Upper lobe of left lung (tissue), 6 donors: Measurements from ENCODE around the gene PLCB4. TPM values are rescaled to one million over a fixed set of nuclear protein-coding genes. Genes with fewer than 3 reads are reported as not detected.

Experiments
- ATAC-seq, 2 donors: fragments of 200-7000 bp; cut with Tn5 transposase; one replicate each; pipeline ENCODE4 v1.9.1; 2022; ENCODE audit warnings: mild to moderate bottlenecking in 2 of 2, moderate library complexity in 2 of 2; ENCODE audit not compliant: low FRiP score in 2 of 2
- DNase-seq, 2 donors: peaks; one replicate each; pipeline ENCODE4 v3.0.0-alpha.2; 2019 to 2020
- H3K27ac ChIP-seq, 4 donors: fragments of 200-600 bp; sonication (generic); one replicate each; pipeline ENCODE4 v1.5.1; 2016 to 2019
- H3K27me3 ChIP-seq, 4 donors: fragments of 200-600 bp; sonication (generic); one replicate each; pipeline ENCODE4 v1.5.1; 2017 to 2019
- H3K36me3 ChIP-seq, 4 donors: fragments of 200-600 bp; sonication (generic); one replicate each; pipeline ENCODE4 v1.5.1; 2016 to 2019
- H3K4me1 ChIP-seq, 4 donors: fragments of 200-600 bp; sonication (generic); one replicate each; pipeline ENCODE4 v1.5.1; 2018 to 2019
- H3K4me3 ChIP-seq, 4 donors: fragments of 200-600 bp; sonication (generic); one replicate each; pipeline ENCODE4 v1.5.1; 2017 to 2019; ENCODE audit warnings: mild to moderate bottlenecking in 2 of 4, moderate library complexity in 1 of 4
- H3K9me3 ChIP-seq, 4 donors: fragments of 200-600 bp; sonication (generic); one replicate each; pipeline ENCODE4 v1.5.1; 2018 to 2019
- CTCF ChIP-seq, 6 experiments: fragments of 450-650 bp in 4 of 6; fragments of 200-600 bp in 2 of 6; sonication (generic) in 2 of 6; IDR thresholded peaks; one replicate each; pipeline ENCODE4 v1.5.1; 2016 to 2019; ENCODE audit warnings: antibody characterized with exemption in 6 of 6
- EP300 ChIP-seq, 4 donors: sonication (generic); formaldehyde crosslinking; IDR thresholded peaks; one replicate each; pipeline ENCODE4 v1.5.1; 2017; ENCODE audit warnings: antibody characterized with exemption in 4 of 4, control low read depth in 2 of 4
- POLR2A ChIP-seq, 4 donors: fragments of 450-650 bp; IDR thresholded peaks; one replicate each; pipeline ENCODE4 v1.5.1; 2016 to 2017; ENCODE audit warnings: antibody characterized with exemption in 4 of 4, mild to moderate bottlenecking in 2 of 4
- POLR2AphosphoS5 ChIP-seq, 2 donors: sonication (generic); formaldehyde crosslinking; IDR thresholded peaks; one replicate each; pipeline ENCODE4 v1.5.1; 2017; ENCODE audit warnings: antibody characterized with exemption in 2 of 2
- WGBS, 2 donors: methylation state at CpG; one replicate each; pipeline ENCODE4 v1.1.5; 2017 to 2018; 5-methylcytosine and 5-hydroxymethylcytosine counted together
- total RNA-seq, 6 donors: library from RNA; depleted of rRNA in 4 of 6; stranded (reverse); fragments of >200 nt in 4 of 6; gene quantifications; one replicate each; pipeline versions ENCODE4 v1.1.0 to v1.2.1, GENCODE V29; 2016 to 2021
- donor health status: DM: no; HTN: no; CAD: no; lungs with moderate emphysema.
- donor health status: DM: no; HTN: yes; CAD: no; lungs with severe emphysema.

PLCB4 gene
- total RNA-seq, 6 donors from 2014 or later: 5.7 to 15.2 (median 8.2) TPM

DNA sequence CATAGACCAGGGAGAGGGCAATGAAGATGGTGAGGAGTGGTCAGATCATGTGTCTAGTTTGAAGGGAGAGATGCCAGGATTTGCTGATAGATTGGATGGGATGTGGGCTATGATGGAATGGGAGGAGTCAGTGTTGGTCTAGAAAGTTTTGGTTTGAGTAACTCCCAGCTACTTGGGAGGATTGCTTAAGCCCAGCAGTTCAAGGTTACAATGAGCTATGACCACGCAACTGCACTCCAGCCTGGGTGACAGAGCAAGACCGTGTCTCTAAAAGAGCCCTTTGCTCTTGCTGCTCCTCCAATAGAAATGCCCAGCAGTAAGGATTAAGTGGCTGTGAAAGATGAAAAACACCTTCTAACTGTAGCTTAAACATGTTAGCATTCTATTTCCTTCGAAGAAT lies 427.3 kb downstream of the PLCB4 start:
- Histone ChIP-seq H3K27ac (no peak overlapping the region), H3K4me3 (no peak overlapping the region), H3K36me3 (no peaks in the 10 kb centered on the region), H3K27me3 (no peaks in the 10 kb centered on the region), H3K4me1 (no peaks in the 10 kb centered on the region), H3K9me3 (no peaks in the 10 kb centered on the region)
- WGBS, 2 donors: 71 to 74% methylated on average over 3 of the region's 3 CpGs
- DNase-seq (no peak), ATAC-seq (peak in 1 of 2 donors; percentile 15)
- TF ChIP-seq CTCF (IDR thresholded peaks at IDR 0.05): no peak
- TF ChIP-seq POLR2A (IDR thresholded peaks at IDR 0.05): no peak
- TF ChIP-seq POLR2AphosphoS5 (IDR thresholded peaks at IDR 0.05): no peak
- no peak for TF ChIP-seq EP300 (IDR thresholded peaks at IDR 0.05)

GRCh38 chr20:9498322-9498721 lies 429.4 kb downstream of the PLCB4 start:
- no peaks in the 10 kb centered on the region for H3K9me3 ChIP-seq
- TF ChIP-seq EP300 (IDR thresholded peaks at IDR 0.05): no peak
- no peak for TF ChIP-seq CTCF (IDR thresholded peaks at IDR 0.05)
- TF ChIP-seq POLR2AphosphoS5 (IDR thresholded peaks at IDR 0.05): no peak
- TF ChIP-seq POLR2A (IDR thresholded peaks at IDR 0.05): no peak
- H3K4me3 ChIP-seq: no peak overlapping the region
- no peaks in the 10 kb centered on the region for H3K36me3 ChIP-seq
- 79 to 81% methylated on average over 4 of the region's 4 CpGs for WGBS, 2 donors
- H3K27me3 ChIP-seq: no peaks in the 10 kb centered on the region
- no peak for ATAC-seq
- DNase-seq: no peak
- H3K27ac ChIP-seq: no peak overlapping the region
- no peaks in the 10 kb centered on the region for H3K4me1 ChIP-seq

DNA sequence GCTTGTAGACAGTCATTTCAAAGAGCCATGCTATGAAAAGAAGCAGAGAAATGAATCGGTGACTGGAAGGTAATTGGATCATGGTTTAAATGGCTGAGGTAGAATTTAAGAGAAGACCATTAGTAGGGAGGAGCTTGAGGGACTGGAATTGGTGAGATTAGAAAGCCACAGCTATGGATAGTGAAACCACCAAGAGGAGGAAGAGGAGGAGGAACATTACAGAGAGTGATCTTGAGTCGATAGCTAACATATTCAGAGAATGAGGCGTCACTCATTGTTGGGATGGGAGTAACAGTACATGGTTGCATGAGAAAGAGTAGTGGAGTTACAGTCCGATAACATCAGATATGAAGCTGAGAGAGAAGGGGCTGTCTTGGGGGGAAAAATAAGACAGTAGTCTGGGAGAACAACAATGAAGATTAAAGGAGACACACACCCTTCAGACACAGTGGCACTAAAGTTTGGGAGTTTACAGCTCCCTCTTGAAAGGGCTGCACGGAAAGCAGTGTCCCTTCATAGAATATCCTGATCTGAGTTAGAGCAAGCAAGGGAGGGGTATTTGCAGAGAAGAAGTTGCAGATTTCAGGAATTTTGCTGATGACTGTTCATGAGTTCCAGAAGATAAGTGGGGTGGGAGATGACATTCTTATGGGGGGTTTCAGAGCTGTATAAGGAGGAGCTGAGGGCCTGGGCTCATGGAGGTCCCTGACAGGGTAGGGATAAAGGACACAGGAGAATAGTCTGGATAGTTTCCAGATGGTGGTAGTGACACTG lies 430.4 kb downstream of the PLCB4 start:
- ATAC-seq: no peak
- no peaks in the 10 kb centered on the region for H3K27me3 ChIP-seq
- H3K36me3 ChIP-seq: no peaks in the 10 kb centered on the region
- H3K4me3 ChIP-seq: no peak overlapping the region
- peaks cover 0 to 7% (median 0%) of the 10 kb centered on the region in 4 donors for H3K4me1 ChIP-seq
- DNase-seq: no peak
- no peak for TF ChIP-seq POLR2A (IDR thresholded peaks at IDR 0.05)
- no peak for TF ChIP-seq POLR2AphosphoS5 (IDR thresholded peaks at IDR 0.05)
- 86 to 90% methylated on average over 5 of the region's 5 CpGs for WGBS, 2 donors
- H3K27ac ChIP-seq: no peak overlapping the region
- H3K9me3 ChIP-seq: no peaks in the 10 kb centered on the region

DNA sequence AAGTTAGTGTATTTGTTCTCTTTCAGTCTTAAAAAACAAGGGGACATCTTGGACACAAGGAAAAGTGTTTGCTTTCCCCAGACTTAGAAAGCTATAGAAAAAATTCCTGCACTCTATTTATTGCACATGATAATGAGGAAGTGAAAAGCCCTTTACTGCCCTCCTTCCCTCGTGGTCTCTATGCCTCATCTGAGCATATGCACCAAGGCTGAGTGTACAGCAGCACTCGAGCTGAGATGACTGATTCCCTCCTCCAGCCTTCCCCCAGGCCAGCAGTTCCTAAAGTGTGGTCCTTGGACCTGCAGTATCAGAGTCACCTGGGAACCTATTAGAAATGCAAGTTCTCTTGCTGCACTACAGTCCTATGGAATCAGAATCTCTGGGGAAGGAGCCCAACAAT lies 431.2 kb downstream of the PLCB4 start:
- H3K36me3 ChIP-seq: no peaks in the 10 kb centered on the region
- no peak overlapping the region for H3K27ac ChIP-seq
- no peak for TF ChIP-seq CTCF (IDR thresholded peaks at IDR 0.05)
- no peak for TF ChIP-seq EP300 (IDR thresholded peaks at IDR 0.05)
- TF ChIP-seq POLR2AphosphoS5 (IDR thresholded peaks at IDR 0.05): no peak
- no peak for TF ChIP-seq POLR2A (IDR thresholded peaks at IDR 0.05)
- 25 to 49% methylated on average over 2 of the region's 2 CpGs for WGBS, 2 donors
- H3K27me3 ChIP-seq: no peaks in the 10 kb centered on the region
- no peaks in the 10 kb centered on the region for H3K9me3 ChIP-seq
- H3K4me1 ChIP-seq: peaks cover 0 to 7% (median 0%) of the 10 kb centered on the region in 4 donors
- peak in 1 of 2 donors; percentile 53 for DNase-seq
- H3K4me3 ChIP-seq: no peak overlapping the region
- ATAC-seq: peak in 1 of 2 donors; percentile 77

DNA sequence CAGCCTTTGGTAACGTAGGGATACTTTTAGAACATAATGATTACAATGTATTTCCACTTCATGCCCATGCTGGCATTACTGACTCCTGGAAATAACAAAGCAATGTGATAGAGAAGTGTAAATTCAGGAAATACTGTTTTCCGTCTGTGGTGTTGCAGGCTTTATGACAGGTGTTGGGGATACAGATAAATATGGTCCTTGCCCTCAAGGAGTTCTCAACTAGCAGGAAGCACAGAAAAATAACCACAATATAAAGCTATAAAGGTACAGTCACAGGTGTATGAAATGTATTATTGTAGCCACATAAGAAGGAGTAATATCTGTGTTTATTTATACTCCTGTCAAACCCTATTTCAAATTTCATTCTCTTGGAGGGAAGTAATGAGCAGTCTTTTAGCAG lies 432.6 kb downstream of the PLCB4 start:
- Histone ChIP-seq H3K27ac (no peak overlapping the region), H3K4me3 (no peak overlapping the region), H3K9me3 (no peaks in the 10 kb centered on the region), H3K4me1 (peaks cover 0 to 11% (median 3%) of the 10 kb centered on the region in 4 donors), H3K36me3 (no peaks in the 10 kb centered on the region), H3K27me3 (peaks cover 0 to 5% (median 3%) of the 10 kb centered on the region in 4 donors)
- 73 to 81% methylated on average over 2 of the region's 2 CpGs for WGBS, 2 donors
- no peak for DNase-seq
- no peak for ATAC-seq
- no peak for TF ChIP-seq POLR2AphosphoS5 (IDR thresholded peaks at IDR 0.05)
- no peak for TF ChIP-seq EP300 (IDR thresholded peaks at IDR 0.05)
